GM21529 (cell line): Measurements from ENCODE around the gene TMEM72.
A peak's percentile ranks its signal among the peaks of the same experiment; 100 is the strongest.
"Not testable (repeated sequence)": the region's sequence is repeated elsewhere in the genome, so short reads cannot be mapped to it uniquely, and the experiment has no call there.

Experiments used
- ATAC-seq: cut with Tn5 transposase; IDR thresholded peaks from one replicate; pipeline ENCODE4 v1.9.1; 2021; ENCODE audit not compliant: unreplicated experiment

TMEM72 gene

DNA sequence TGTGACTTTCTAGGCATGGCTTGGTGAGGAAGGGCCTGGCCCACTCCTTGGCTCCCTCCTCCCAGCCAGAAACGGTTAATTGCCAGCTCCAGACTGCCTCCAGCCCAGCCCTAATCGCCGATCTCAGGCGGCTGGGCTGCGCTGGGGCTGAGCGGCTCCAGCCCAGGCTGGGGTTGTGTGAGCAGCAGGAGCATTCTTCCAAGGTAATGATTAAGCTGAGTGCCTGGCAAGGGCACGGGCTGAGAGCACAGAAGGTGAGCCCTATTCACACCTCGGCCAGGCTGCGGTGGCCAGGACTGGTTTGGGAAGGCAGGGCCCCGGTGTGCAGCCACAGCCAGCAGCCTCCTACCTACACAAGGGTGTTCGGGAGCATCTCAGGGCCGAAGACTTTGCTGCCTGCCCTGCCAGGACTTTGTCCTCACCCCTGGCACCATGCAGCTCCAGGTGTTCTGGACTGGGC is at the start of gene TMEM72:
TMEM72 (plus strand) TSS at position 257 of the 460 bp plus-strand sequence; CDS start at position 433, 176 bp downstream.
- no peak for ATAC-seq

DNA sequence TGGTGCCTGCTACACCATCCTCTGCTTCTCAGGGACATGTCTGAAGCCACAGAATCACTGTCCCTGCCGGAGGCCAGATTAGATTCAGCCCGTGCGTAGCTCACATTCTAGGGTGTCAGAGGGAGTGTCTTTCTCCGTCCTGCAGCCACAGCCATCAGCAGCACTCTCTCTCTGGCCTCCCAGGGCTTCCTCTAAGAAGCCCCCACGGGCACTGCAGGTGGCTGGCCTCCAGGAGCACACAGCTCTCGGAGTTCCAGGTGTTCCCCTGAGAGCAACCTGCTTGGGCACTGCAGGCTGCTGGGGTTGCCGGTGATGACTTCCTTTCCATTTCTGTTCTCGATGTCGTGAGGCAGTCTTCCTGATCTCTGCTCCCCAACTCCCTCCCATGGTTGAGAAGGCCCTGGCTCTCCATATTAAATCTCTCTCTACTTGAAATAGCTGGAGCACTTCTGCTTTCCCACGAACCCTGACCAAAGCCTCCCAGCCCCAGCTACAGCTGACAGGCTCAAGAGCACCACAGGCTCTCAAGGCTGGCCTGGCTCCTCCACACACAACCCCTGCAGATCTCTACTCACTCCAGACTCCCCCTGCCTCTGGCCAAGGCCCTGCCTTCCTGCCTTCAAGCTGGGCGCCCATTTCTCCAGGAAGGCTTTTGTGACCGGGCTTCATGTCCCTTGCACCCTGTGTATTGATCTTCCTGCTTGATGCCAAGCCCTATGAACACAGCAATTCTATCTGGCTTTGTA is 49.0 kb upstream of the TMEM72 start:
- no peak for ATAC-seq

DNA sequence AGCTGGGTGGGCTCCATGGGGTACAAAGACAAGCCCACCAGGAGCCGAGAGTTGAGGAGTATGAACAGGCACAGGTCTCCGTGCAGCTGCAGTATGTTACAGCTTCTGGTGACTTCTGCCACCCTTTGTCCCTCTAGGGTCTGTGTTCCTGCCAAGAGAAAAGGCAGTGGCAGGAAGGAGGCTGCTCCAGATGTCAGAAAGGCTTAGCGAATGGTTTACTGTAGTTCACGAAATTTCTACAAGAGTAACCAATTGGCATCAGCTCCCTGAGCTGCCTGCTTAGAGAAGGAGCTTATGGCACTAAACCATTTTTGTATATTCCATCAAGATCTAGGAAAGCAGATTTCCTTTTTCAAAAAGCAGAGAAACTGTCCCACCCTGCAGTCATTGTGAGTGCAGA is 48.2 kb upstream of the TMEM72 start:
- no peak for ATAC-seq

DNA sequence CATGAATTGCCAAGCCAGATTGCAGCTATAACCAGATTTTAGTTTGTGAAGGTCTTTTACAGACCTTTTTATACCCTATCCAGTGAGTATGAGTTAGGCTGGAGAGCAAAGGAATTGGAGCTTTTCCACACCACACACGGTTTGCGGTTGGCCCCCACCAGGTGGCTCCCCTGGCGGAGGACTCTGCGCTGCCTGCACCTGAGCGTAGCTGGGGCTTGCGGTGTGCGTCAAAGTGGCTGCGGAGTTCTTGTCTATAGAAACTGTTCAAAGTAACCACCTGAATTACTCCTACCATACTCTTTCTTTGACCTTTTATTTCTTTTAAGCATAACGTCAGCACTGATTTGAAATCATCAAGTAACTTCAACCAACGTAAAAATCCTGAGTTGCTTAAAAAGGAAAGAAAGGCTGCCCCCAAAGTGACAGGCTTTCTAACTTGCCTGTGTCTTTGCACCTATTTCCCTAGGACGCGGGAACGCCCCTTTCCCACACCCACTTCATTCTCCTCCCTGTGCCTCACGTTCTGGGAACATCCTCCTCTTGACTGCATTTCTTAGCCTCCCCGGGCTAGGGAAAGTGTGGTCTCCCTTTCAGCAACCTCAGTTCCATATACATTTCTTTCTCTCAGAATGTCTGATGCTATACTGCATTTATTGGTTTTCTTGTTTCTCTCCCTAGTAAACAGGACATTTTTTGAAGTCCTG is 47.6 kb upstream of the TMEM72 start:
- ATAC-seq, result no peak

DNA sequence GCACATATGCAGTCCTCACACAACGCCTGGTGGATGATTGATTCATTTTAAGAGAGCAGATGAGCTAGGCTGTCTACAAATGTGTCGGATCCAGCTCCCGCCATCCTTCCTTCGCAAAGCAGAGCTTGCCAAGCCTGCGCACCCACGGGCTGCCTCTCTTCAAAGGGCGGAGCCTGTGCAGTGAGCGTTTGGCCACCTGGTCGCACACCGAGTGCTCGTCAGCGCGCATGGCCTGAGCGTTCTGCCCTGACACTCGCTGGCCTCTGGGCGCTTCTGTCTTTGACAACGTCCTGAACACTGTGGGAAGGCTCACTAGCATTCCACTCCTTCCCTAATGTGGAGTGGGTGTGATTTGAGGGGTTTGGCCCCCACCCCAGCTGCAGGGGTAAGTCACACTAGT is 47.1 kb upstream of the TMEM72 start:
- no peak for ATAC-seq

DNA sequence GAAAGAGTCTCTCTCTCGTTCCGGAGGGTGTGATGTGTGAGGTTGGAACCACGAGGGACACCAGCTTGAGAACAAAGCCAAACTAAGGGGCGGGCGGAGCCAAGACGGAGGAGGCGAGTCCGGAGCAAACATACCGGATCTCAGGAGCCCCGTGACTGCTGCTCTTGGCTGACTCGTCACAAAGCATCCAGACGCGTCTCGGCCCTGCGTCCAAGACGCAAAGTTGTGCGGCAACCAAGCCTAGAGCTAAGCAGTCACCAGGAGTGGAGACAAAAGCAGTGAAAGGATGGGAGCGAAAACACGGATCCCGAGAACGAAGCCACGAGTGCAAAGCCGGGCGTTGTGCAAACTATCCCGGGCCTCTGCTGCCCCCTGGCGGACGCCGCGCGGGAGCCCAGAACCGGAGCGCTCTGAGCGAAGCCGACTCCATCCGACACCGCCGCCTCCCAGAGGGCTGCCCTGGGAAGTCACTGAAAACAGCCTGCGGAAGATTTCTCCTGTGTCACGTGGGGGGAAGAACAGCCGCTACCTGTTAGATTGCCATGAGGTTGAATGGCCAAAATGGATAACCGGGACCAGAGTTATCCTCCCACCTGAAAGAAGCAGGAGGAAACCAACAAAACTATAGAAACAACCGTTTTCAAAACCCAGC is 46.4 kb upstream of the TMEM72 start:
- peak; percentile 77 for ATAC-seq

DNA sequence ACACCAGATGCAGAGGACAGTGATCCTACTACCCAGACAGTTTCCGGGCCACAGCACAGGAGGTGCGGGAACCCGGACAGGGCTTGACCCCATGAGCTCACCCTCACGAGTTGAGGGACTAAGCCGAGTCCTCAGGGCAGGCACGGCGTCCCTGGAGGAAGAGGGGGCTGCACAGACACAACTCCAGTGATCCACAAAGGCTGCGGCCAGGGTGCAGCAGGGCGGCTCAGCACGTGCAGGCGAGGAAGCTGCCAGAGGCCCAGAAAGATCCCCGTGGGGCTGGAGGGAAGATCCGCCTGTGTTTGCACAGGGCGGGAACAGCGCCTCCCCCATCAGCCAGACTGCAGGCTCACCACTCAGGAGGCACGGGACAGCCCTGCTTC is 45.9 kb upstream of the TMEM72 start:
- ATAC-seq, result no peak

DNA sequence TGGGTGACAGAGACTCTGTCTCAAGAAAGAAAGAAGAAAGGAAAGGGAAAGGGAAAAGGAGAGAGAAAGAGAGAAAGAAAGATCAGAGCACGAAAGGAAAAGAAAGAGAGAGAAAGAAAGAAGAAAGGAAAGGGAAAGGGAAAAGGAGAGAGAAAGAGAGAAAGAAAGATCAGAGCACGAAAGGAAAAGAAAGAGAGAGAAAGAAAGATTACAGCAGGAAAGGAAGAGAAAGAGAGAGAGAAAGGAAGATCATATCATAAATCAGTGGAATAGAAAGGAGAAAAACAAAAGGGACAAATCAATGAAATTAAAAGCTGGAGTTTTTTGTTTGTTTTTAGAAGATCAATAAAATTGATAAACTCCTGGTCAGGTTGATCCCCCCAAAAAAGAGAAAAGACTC is 44.8 kb upstream of the TMEM72 start:
- not testable (repeated sequence) for ATAC-seq

DNA sequence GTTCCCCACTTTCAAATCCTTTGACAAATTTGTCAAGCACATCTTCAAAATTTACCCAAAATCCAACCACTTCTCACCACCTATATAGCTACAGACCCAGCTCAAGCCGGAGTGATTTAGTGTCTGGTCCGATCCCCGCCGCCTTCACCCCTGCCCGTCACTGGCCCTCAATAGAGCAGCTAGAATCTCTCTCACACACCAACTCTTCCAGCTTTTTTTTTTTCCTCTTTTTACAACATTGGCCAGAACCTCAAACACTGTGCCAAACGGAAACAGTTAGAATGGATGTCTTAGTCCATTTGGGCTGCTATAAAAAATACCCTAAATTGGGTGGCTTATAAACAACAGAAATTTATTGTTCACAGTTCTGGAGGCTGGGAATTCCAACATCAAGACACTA is 41.1 kb upstream of the TMEM72 start:
- no peak for ATAC-seq

DNA sequence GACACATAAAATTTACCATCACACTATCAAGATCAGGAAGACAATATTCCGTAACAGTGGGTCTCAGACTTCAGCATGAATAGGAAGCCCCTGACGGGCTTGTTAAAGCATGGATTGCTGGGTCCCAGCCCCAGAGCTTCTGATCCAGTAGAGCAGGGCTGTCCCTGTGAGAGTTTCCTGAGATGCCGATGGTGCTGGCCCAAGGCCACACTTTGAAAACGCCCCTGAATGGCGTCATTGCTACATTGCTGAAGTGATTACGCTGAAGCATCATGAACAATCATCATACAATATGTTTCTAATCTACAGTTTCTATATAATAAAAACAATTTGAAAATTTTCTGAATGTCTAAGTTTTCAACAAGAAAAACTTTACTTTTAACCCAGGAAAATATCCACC is 38.0 kb upstream of the TMEM72 start:
- ATAC-seq, result no peak

DNA sequence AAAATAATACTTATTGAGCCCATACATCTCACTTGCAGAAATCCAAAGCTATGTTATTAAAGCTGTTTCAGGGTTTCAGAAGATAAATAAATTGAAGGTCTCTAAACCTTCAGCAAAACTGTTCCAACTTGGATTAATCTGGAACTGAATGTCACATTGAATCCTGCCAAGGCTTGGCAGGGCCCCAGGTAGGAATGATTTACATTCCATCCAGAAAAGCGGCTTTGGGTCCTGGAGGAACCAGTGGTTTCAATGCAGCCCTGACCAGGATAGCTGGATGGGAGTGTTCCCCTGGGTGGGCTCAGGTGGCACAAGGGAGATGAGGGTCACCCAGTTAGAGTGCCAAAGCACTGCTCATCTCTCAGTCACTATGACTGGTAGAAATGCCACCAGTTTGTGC is 37.0 kb upstream of the TMEM72 start:
- ATAC-seq, result no peak

DNA sequence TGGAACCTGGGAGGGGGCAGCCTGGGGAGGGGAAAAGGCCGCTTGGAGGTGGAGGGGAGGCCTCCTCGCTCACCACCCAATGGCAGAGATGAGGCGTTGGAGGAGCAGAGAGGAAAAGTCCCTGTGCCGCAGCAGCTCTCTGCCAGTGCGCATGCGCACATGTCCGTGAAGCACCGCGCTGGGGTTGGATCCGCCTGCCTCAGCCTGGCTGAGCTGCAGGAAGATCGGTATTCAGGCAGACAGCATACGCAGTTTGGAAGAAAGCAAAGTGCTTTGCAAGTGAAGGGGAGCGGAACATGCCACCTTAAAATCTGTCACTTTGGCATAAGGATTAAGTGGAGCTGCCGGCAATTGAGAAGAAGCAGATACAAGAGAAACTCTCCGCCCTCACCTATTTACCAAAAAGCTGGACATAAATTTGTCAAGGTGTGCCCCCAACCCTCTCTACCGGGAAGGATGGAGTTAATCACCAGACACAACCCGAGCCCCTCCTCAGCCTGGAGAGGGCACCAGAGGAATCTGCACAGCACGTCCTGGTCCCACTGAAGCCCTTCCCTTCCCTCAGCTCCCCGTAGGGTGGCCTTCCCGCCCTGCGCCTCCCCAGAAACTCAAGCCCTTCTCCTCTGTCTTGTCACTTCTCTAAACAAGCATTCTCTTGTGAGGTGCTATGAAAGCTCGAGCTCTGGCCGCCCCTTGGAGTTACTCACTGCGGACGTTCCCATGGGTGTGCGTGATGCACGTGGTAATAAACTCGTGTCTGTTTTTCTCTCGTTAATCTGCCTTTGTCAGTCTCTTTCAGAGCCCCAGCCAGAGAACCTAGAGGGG is 32.2 kb upstream of the TMEM72 start:
- peak; percentile 89 for ATAC-seq

DNA sequence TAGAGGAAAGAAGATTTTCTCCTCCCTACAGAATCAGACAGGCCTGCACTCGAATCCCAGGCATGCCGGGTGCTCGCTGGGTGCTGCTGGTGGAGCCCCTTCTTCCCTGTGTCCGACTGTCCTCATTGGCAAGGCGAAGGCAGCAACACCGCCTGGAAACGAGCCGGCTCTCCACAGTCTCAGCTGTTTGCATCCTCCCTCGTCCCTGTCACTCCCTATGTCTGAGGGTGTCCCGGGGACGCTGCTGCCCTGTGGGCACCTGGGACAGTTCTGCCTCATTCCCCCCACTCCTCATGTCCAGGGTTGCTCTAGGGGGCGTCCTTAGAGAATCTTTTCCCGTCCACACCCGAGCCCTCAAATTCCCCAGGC is 31.6 kb upstream of the TMEM72 start:
- ATAC-seq, result no peak

DNA sequence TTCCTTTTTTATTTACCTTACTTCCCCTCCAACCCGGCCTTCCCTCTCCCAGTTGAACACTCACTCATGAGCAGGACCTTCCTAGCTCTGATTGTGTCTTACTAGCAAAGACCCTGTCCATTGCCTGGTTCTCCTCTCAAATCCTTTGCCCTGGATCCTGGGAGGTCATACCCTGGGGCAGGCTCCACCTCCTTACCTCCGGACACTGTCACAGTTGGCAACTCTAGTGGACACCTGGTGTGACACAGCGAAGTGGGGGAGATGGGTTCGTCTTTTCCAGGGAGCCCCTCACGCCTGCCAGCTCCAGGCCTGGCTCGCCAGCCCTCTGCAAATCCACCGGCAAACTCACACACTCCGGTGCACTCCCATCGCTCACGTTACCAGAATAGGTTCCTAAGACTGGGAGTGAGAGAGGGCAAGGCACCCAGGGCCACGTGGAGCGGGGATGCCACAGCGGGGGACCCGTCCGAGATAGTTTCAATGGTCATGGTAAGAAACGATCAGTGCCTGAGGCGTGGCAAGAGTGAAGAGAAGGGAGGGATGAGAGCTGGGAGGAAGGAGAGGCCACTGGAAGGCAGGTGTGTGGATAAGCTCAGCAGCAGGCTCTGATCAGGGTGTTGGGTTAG is 30.9 kb upstream of the TMEM72 start:
- ATAC-seq, result no peak

DNA sequence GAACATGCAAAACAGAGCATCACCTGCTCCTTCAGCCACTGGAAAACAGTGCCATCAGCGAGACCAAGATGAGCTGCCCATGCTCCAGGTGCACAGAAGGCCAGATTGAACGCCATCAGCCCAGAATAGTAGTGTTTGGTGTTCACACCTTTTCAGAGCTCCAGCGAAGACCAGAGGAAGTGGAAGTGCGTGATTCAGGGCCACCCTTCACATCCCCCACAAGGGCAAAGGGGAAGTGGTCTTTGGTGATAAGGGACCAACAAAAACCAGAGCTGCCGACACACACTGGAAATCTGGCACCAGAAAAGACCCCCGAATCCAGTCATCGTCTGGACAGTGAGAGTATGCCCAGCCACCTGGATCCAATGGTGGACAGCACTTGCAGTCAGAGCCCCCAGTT is 29.5 kb upstream of the TMEM72 start:
- ATAC-seq, result no peak

DNA sequence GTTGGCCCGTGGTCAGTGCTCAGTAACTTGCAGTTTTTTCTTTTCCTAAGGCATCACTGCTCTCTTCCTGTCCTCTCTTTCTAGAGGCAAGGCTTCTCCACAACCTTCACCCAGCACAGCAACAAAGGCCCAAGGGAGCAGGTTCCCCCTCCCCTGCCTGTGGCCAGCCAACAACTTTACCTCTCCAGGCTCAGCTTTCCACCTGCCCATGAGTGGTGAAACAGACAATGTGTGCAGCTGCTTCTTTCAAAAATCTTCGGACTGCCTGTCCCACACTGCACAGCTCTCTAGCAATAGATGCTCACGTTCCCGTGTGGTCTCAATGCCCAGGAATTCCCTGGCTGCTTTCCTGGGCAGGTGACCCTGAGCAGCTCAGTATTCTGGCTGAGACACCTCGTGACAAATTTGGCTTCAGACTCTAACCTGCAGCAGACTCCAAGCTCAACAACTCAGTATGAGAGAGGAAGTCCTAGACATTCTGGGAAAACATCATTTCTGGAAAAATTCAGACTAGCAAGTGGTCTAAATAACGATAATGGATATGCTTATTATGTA is 28.9 kb upstream of the TMEM72 start:
- no peak for ATAC-seq

DNA sequence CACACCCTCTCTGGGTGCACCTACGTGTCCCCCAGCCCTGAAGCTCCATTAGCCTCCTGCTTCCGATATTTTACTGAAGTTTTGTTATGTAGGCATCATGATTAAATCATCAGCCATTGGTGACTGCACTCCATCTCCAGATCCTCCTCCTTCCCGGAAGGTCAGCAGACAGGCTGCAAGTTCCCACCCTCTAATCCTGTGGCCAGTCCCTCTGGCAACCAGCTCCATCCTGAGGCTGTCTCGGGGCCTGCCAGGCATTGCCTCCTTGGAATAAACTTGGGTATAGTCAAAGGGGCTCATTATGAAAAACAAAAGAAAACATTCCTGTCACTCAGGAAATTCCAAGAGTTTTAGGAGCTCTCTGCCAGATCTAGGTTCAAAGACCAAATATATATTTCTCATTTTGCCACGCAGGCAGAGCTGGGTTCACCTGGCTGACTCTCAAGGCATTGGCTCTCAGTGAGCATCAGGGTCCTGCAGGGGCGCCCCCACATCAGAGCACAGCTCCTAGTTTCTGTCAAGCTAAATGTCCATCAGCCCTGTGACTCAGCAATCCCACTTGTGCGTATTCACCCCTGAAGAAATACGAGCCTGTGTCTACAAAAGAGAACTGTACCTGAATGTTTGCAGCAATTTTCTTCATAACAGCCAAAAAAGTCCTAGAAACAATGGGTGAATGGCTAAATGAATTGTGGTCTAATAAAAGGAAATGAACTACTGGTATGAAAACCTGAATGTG is 27.4 kb upstream of the TMEM72 start:
- ATAC-seq, result no peak

DNA sequence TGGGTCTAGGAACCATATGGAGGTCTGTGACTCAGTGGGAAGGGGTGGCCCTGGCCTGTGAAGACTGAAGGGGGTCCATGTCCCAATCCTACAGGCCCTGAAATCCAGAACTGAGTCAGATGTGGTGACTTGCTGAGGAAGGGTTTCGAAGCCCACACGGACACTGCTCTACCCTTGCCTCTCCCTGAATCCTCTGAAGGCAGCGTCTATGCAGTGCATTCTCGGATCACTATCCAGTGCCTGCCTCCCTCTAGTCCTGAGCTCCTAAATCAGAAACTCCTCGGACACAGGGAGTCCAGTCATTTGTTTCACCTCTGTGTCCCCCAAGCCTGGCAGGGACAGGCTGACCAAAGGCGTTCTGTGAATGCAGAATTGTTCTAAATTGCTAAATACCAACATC is 25.4 kb upstream of the TMEM72 start:
- no peak for ATAC-seq

DNA sequence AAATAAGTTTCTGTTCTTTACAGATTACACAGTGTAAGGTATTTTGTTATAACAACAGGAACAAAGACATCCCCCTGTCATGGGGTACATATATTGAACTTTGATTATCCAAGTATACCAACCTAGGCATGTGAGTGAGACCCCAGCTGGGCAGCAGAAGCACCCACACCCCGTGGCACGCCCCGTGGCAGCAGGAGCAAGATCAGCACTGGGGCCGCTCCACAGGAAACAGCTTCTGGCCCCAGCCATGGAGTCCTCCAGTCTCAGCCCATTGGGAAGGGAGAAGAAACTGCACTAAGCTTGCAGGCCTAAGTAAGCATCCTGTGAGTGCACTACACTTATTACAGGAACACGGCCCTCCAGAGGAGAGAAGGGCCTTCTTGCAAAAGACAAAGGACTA is 24.2 kb upstream of the TMEM72 start:
- ATAC-seq, result no peak

DNA sequence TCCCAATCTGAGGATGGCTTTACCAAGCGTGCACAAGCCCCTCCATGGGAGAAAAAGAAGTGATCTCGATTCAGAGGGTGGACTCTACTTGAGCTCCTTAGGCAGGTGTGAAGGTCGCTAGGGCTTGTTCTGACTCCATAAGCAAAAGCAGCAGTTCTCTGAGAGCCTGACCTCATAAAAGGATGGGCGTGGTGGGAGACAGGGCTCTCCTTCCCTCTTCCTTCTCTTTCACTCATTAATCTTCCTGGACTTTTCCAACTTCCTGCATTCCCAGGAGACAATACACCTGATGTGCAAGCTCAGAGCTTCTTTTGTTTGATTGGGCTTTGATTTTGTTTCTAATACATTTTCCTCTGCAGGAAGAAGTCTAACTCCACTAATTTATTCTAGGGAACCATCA is 22.3 kb upstream of the TMEM72 start:
- no peak for ATAC-seq
